Endothelial cell of umbilical vein (primary cell): ENCODE measurements around the gene SLC4A4. TPM values are rescaled to one million over a fixed set of nuclear protein-coding genes. Genes with fewer than 3 reads are reported as not detected.
A peak's percentile ranks its signal among the peaks of the same experiment; 100 is the strongest.

Experiments
- BruUV-seq: library from RNA; stranded (reverse); fragments of 400-500 nt; replicated peaks from 2 replicates; lab custom pipeline; 2021; lab: Mats Ljungman, UMichigan
- CTCF ChIA-PET: fragments of 300-600, 350-600 bp; sonication (Branson Sonifier 250); formaldehyde crosslinking; loops from one replicate; lab custom pipeline; 2021; ENCODE audit warnings: antibody characterized with exemption, inconsistent platforms; lab: Charles Lee
- POLR2A ChIA-PET: fragments of 300-600, 350-600 bp; sonication (Branson Sonifier 250); formaldehyde crosslinking; loops from one replicate; lab custom pipeline; 2021; ENCODE audit warnings: antibody characterized with exemption, inconsistent platforms; lab: Charles Lee
- DNase-seq: peaks from one replicate; pipeline ENCODE4 v3.0.0-alpha.2; 2011; ENCODE audit warnings: low read depth, low spot score
- FAIRE-seq: peaks from 2 replicates; lab custom pipeline; 2011; peaks lifted over from hg19 to GRCh38; lab: Jason Lieb, UNC
- H2AFZ ChIP-seq: 2 replicates; pipeline ENCODE4 v1.6.0; 2012; ENCODE audit warnings: low read depth, low read length, control low read depth, inconsistent platforms
- H3K27ac ChIP-seq: 2 replicates; pipeline ENCODE4 v1.5.1; 2011; ENCODE audit warnings: low read depth, mild to moderate bottlenecking, control low read depth, low read length, moderate library complexity; ENCODE audit not compliant: insufficient read depth
- H3K27me3 ChIP-seq, 2 experiments: 2 replicates each; pipeline versions ENCODE4 v1.6.0 to v1.6.1; 2011; ENCODE audit warnings: low read length in 2 of 2, mixed read lengths in 1 of 2; ENCODE audit not compliant: control insufficient read depth in 2 of 2, insufficient read depth in 2 of 2
- H3K36me3 ChIP-seq, 2 experiments: 2 replicates in 1 of 2; 3 replicates in 1 of 2; pipeline ENCODE4 v1.5.1; 2011; ENCODE audit warnings: low read length in 2 of 2, mild to moderate bottlenecking in 1 of 2, moderate library complexity in 1 of 2; ENCODE audit not compliant: control insufficient read depth in 2 of 2, insufficient read depth in 2 of 2; ENCODE audit errors: extremely low read depth in 1 of 2
- H3K4me1 ChIP-seq: 3 replicates; pipeline ENCODE4 v1.5.1; 2011; ENCODE audit warnings: mild to moderate bottlenecking, low read length; ENCODE audit not compliant: control insufficient read depth, insufficient read depth; ENCODE audit errors: extremely low read depth
- H3K4me2 ChIP-seq: 2 replicates; pipeline ENCODE4 v1.6.1; 2011; ENCODE audit warnings: low read length, control low read depth, mixed read lengths; ENCODE audit not compliant: insufficient read depth
- H3K4me3 ChIP-seq, 3 experiments: fragments of 200-600 bp in 1 of 3; sonication (generic), shearing (Covaris generic) in 1 of 3; replicated peaks in 1 of 3; 2 replicates each; pipeline ENCODE4 v1.5.1; 2011 to 2016; ENCODE audit warnings: control low read depth in 3 of 3, low read length in 3 of 3, mild to moderate bottlenecking in 2 of 3, inconsistent platforms in 1 of 3, low read depth in 1 of 3, moderate library complexity in 1 of 3; ENCODE audit not compliant: insufficient read depth in 1 of 3
- H3K79me2 ChIP-seq: 2 replicates; pipeline ENCODE4 v1.6.0; 2012; ENCODE audit warnings: low read length, inconsistent platforms; ENCODE audit not compliant: control insufficient read depth, insufficient read depth
- H3K9ac ChIP-seq: replicated peaks from 2 replicates; pipeline ENCODE3; 2011; ENCODE audit warnings: low read length, control low read depth; ENCODE audit not compliant: insufficient read depth; ENCODE audit errors: extremely low read depth
- H3K9me1 ChIP-seq: replicated peaks from 3 replicates; pipeline ENCODE4 v1.6.0; 2011; ENCODE audit warnings: mild to moderate bottlenecking, low read length; ENCODE audit not compliant: control insufficient read depth, insufficient read depth; ENCODE audit errors: extremely low read depth
- H3K9me3 ChIP-seq: replicated peaks from 2 replicates; pipeline ENCODE4 v1.5.1; 2012; ENCODE audit warnings: low read length, inconsistent platforms; ENCODE audit not compliant: control insufficient read depth, insufficient read depth
- H4K20me1 ChIP-seq: replicated peaks from 2 replicates; pipeline ENCODE3; 2011; ENCODE audit warnings: mild to moderate bottlenecking, low read length; ENCODE audit not compliant: control insufficient read depth, insufficient read depth; ENCODE audit errors: extremely low read depth
- EZH2 ChIP-seq: IDR thresholded peaks from 2 replicates; pipeline ENCODE4 v1.6.1; 2012; ENCODE audit warnings: borderline replicate concordance, low read depth, mild to moderate bottlenecking, moderate library complexity, low read length, inconsistent platforms; ENCODE audit not compliant: severe bottlenecking
- FOS ChIP-seq: IDR thresholded peaks from 2 replicates; pipeline ENCODE4 v1.6.1; 2011; ENCODE audit warnings: mild to moderate bottlenecking, low read length, moderate library complexity, borderline replicate concordance; ENCODE audit not compliant: insufficient read depth
- GATA2 ChIP-seq: IDR thresholded peaks from 2 replicates; pipeline ENCODE4 v1.7.0; 2011; ENCODE audit warnings: low read depth, mild to moderate bottlenecking, moderate library complexity, mixed read lengths, low read length; ENCODE audit not compliant: insufficient read length, insufficient read depth
- JUN ChIP-seq: IDR thresholded peaks from 2 replicates; pipeline ENCODE4 v1.6.1; 2011; ENCODE audit warnings: borderline replicate concordance, low read depth; ENCODE audit not compliant: insufficient read length, insufficient read depth
- MYC ChIP-seq: IDR thresholded peaks from one replicate; pipeline ENCODE4 v1.6.1; 2011; ENCODE audit warnings: mild to moderate bottlenecking, low read depth, low read length
- POLR2A ChIP-seq: IDR thresholded peaks from 2 replicates; pipeline ENCODE4 v1.6.1; 2012; ENCODE audit warnings: low read depth, mild to moderate bottlenecking, control low read depth, low read length
- POLR2AphosphoS5 ChIP-seq: IDR thresholded peaks from 2 replicates; pipeline ENCODE4 v1.6.1; 2012; ENCODE audit warnings: low read depth, mild to moderate bottlenecking, control low read depth, low read length, moderate library complexity; ENCODE audit not compliant: insufficient read depth
- dilution Hi-C: fragments of 300-500 bp; cut with MboI; formaldehyde crosslinking; loops from one replicate; pipeline ENCODE4 v1.15.0; 2019; ENCODE audit warnings: low sequenced_read_pairs; ENCODE audit not compliant: extremely low pct_ligation_motif_present
- intact Hi-C: fragments of 100-400 bp; cut with micrococcal nuclease; formaldehyde crosslinking; loops from one replicate; pipeline ENCODE4 v1.10.0; 2022
- polyA plus RNA-seq, 4 experiments: library from polyadenylated mRNA; depleted of rRNA in 3 of 4; stranded (reverse) in 3 of 4; unstranded in 1 of 4; fragments of >200 nt; gene quantifications; 2 replicates each; pipeline versions ENCODE4 v1.2.1 to v1.2.3, GENCODE V29; 2011 to 2012; ENCODE audit warnings: missing spikeins in 1 of 4
- total RNA-seq: library from RNA; stranded (reverse); gene quantifications from 2 replicates; pipeline ENCODE4 v1.2.3, GENCODE V29; 2021
- TF ChIP-seq, protein P1 (sequence below), 2 donors: IDR thresholded peaks; 1 replicate in 1 of 2; 2 replicates in 1 of 2; pipeline ENCODE4 v1.5.1; 2011; ENCODE audit warnings: low read length in 2 of 2, mild to moderate bottlenecking in 2 of 2, moderate library complexity in 2 of 2, control low read depth in 1 of 2, inconsistent platforms in 1 of 2, low read depth in 1 of 2; ENCODE audit not compliant: insufficient read depth in 1 of 2; ENCODE audit errors: extremely low read depth in 1 of 2
- TF ChIP-seq, protein P2 (sequence below): IDR thresholded peaks from 2 replicates; pipeline ENCODE4 v1.6.1; 2011; ENCODE audit not compliant: insufficient read depth, insufficient read length

Gene SLC4A4
- total and polyA plus RNA-seq, 2 donors (not counting 3 experiments of a cell fraction or from before 2014, with no cell fraction given), result not detected

DNA sequence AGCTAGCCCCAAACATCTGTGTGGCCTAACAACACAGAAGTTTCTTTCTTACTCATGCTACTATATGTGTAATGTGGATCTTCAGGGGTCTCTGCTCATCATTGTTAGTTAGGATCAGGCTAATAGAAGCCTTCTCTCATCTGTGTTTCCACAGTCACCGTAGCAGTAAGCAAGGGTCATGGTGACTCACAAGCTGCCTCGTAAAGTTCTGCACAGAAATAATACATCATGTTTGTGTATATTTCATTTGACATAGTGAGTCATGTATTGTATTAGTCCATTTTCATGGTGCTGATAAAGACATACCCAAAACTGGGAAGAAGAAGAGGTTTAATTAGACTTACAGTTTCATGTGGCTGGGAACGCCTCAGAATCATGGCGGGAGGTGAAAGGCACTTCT is 38.7 kb downstream of the SLC4A4 start:
- Histone ChIP-seq H3K27ac (no peak overlapping the region), H3K27me3 (no peaks in the 10 kb centered on the region), H4K20me1 (no peaks in the 10 kb centered on the region), H3K9ac (no peak overlapping the region), H3K4me1 (no peaks in the 10 kb centered on the region), H3K4me3 (no peak overlapping the region), H3K36me3 (no peaks in the 10 kb centered on the region), H3K4me2 (no peak overlapping the region), H3K9me3 (no peaks in the 10 kb centered on the region), H3K9me1 (no peaks in the 10 kb centered on the region), H3K79me2 (no peaks in the 10 kb centered on the region), H2AFZ (no peak overlapping the region)
- POLR2A ChIA-PET, result no interaction called here
- TF ChIP-seq POLR2A (no peak), POLR2AphosphoS5 (no peak), JUN (peak; percentile 56)
- TF ChIP-seq, protein P1, sequence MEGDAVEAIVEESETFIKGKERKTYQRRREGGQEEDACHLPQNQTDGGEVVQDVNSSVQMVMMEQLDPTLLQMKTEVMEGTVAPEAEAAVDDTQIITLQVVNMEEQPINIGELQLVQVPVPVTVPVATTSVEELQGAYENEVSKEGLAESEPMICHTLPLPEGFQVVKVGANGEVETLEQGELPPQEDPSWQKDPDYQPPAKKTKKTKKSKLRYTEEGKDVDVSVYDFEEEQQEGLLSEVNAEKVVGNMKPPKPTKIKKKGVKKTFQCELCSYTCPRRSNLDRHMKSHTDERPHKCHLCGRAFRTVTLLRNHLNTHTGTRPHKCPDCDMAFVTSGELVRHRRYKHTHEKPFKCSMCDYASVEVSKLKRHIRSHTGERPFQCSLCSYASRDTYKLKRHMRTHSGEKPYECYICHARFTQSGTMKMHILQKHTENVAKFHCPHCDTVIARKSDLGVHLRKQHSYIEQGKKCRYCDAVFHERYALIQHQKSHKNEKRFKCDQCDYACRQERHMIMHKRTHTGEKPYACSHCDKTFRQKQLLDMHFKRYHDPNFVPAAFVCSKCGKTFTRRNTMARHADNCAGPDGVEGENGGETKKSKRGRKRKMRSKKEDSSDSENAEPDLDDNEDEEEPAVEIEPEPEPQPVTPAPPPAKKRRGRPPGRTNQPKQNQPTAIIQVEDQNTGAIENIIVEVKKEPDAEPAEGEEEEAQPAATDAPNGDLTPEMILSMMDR (IDR thresholded peaks at IDR 0.05; ENCODE audit: extremely low read depth in 1 of 2, insufficient read depth in 1 of 2, low read depth in 1 of 2, low read length in 2 of 2), result no peak
- no peak for FAIRE-seq
- CTCF ChIA-PET, result no interaction called here
- DNase-seq, result peak; percentile 13
- dilution Hi-C loops (no loop called here), intact Hi-C loops (no loop called here)
- no TSS peak for BruUV-seq

DNA sequence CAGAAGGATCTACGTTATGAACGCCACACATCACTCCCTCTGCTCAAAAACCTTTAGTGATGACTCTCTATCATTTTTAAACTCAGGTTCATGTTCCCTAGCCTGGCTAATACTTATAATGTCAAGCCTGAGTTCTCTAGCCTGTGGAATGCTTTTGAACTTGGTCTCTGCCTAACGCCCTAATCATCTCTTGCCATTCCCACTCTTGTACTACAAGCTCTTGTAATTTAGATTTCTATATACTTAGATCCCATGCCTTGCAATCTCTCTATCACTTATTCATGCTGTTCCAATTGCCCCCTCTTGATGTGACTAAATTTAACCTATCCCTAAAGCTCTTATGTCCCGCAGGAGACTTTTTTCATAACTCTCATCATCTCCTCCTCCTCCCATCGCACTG is 40.3 kb downstream of the SLC4A4 start:
- dilution Hi-C loops (no loop called here), intact Hi-C loops (no loop called here)
- BruUV-seq, result no TSS peak
- Histone ChIP-seq H3K9me1 (no peaks in the 10 kb centered on the region), H3K9ac (no peak overlapping the region), H3K79me2 (no peaks in the 10 kb centered on the region), H3K9me3 (no peaks in the 10 kb centered on the region), H3K27me3 (no peaks in the 10 kb centered on the region), H4K20me1 (no peaks in the 10 kb centered on the region), H3K4me1 (no peaks in the 10 kb centered on the region), H2AFZ (no peak overlapping the region), H3K4me3 (no peak overlapping the region), H3K27ac (no peak overlapping the region), H3K4me2 (no peak overlapping the region), H3K36me3 (no peaks in the 10 kb centered on the region)
- ChIA-PET CTCF (no interaction called here), POLR2A (no interaction called here)
- no peak for TF ChIP-seq POLR2A
- no peak for TF ChIP-seq JUN
- no peak for TF ChIP-seq GATA2
- no peak for TF ChIP-seq EZH2
- TF ChIP-seq, protein P2, sequence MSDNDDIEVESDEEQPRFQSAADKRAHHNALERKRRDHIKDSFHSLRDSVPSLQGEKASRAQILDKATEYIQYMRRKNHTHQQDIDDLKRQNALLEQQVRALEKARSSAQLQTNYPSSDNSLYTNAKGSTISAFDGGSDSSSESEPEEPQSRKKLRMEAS, result no peak
- TF ChIP-seq POLR2AphosphoS5, result no peak
- no peak for TF ChIP-seq FOS
- TF ChIP-seq, protein P1 (IDR thresholded peaks at IDR 0.05; ENCODE audit: extremely low read depth in 1 of 2, insufficient read depth in 1 of 2, low read depth in 1 of 2, low read length in 2 of 2), result no peak
- TF ChIP-seq MYC, result no peak
- DNase-seq (no peak), FAIRE-seq (no peak)
